Dendritic cell treated with granulocyte-macrophage colony-stimulating factor and Interleukin-4, amounts not matched to agents 40 ng/mL and 50 ng/mL, for 4 days (primary cell): Measurements from ENCODE around the gene SLC9A7.
A peak's percentile ranks its signal among the peaks of the same experiment; 100 is the strongest.

ENCODE experiments used
- H3K27ac Mint-ChIP-seq: one replicate; pipeline ENCODE4 v1.8.0; 2022; ENCODE audit warnings: mild to moderate bottlenecking, mixed read lengths
- H3K27me3 Mint-ChIP-seq: one replicate; pipeline ENCODE4 v1.8.0; 2022; ENCODE audit warnings: mild to moderate bottlenecking, mixed read lengths
- H3K36me3 Mint-ChIP-seq: one replicate; pipeline ENCODE4 v1.8.0; 2022; ENCODE audit warnings: low read depth, mixed read lengths
- H3K4me1 Mint-ChIP-seq: one replicate; pipeline ENCODE4 v1.8.0; 2022; ENCODE audit warnings: low read depth, mixed read lengths
- H3K4me3 Mint-ChIP-seq: one replicate; pipeline ENCODE4 v1.8.0; 2022; ENCODE audit warnings: mild to moderate bottlenecking, moderate library complexity, mixed read lengths
- H3K9me3 Mint-ChIP-seq: one replicate; pipeline ENCODE4 v1.8.0; 2022; ENCODE audit warnings: mixed read lengths
- intact Hi-C: fragments of 100-400 bp; cut with micrococcal nuclease; formaldehyde crosslinking; loops from one replicate; pipeline ENCODE4 v1.15.0; 2022

The SLC9A7 gene

GRCh38 chrX:46617906-46618305, 141.0 kb downstream of the SLC9A7 start:
- Mint-ChIP-seq H3K27me3 (no peaks in the 10 kb centered on the region), H3K4me1 (no peaks in the 10 kb centered on the region), H3K36me3 (peaks cover 31% of the 10 kb centered on the region), H3K4me3 (no peak overlapping the region), H3K9me3 (no peaks in the 10 kb centered on the region), H3K27ac (no peak overlapping the region)
- intact Hi-C loops = no loop called here

GRCh38 chrX:46611658-46612362, 147.1 kb downstream of the SLC9A7 start:
- Mint-ChIP-seq H3K9me3 (no peaks in the 10 kb centered on the region), H3K36me3 (peaks cover 19% of the 10 kb centered on the region), H3K4me1 (peaks cover 9% of the 10 kb centered on the region), H3K27ac (no peak overlapping the region), H3K27me3 (no peaks in the 10 kb centered on the region), H3K4me3 (no peak overlapping the region)
- intact Hi-C loops = no loop called here

GRCh38 chrX:46610070-46610658, 148.8 kb downstream of the SLC9A7 start:
- H3K9me3 Mint-ChIP-seq = no peaks in the 10 kb centered on the region
- H3K27ac Mint-ChIP-seq = no peak overlapping the region
- peaks cover 15% of the 10 kb centered on the region for H3K36me3 Mint-ChIP-seq
- no peak overlapping the region for H3K4me3 Mint-ChIP-seq
- intact Hi-C loops = no loop called here
- peaks cover 9% of the 10 kb centered on the region for H3K4me1 Mint-ChIP-seq
- H3K27me3 Mint-ChIP-seq = no peaks in the 10 kb centered on the region

GRCh38 chrX:46607916-46608315, 151.0 kb downstream of the SLC9A7 start:
- H3K4me3 Mint-ChIP-seq = no peak overlapping the region
- intact Hi-C loops = no loop called here
- peaks cover 9% of the 10 kb centered on the region for H3K4me1 Mint-ChIP-seq
- H3K27ac Mint-ChIP-seq = peak overlapping the region; percentile 43
- H3K27me3 Mint-ChIP-seq = no peaks in the 10 kb centered on the region
- no peaks in the 10 kb centered on the region for H3K9me3 Mint-ChIP-seq
- peaks cover 8% of the 10 kb centered on the region for H3K36me3 Mint-ChIP-seq

- H3K4me3 Mint-ChIP-seq = no peak overlapping the region
- H3K36me3 Mint-ChIP-seq = peaks cover 8% of the 10 kb centered on the region
- no peaks in the 10 kb centered on the region for H3K9me3 Mint-ChIP-seq
- intact Hi-C loops = no loop called here
- H3K4me1 Mint-ChIP-seq = no peaks in the 10 kb centered on the region
- H3K27ac Mint-ChIP-seq = no peak overlapping the region
- no peaks in the 10 kb centered on the region for H3K27me3 Mint-ChIP-seq
These were observed 156.3 kb downstream of the SLC9A7 start for GRCh38 chrX:46602468-46603102.

- H3K9me3 Mint-ChIP-seq = no peaks in the 10 kb centered on the region
- no peak overlapping the region for H3K4me3 Mint-ChIP-seq
- H3K4me1 Mint-ChIP-seq = no peaks in the 10 kb centered on the region
- no peaks in the 10 kb centered on the region for H3K36me3 Mint-ChIP-seq
- intact Hi-C loops = no loop called here
- no peak overlapping the region for H3K27ac Mint-ChIP-seq
- no peaks in the 10 kb centered on the region for H3K27me3 Mint-ChIP-seq
These were observed 157.6 kb downstream of the SLC9A7 start for GRCh38 chrX:46601283-46601682.

GRCh38 chrX:46599051-46599560, 159.8 kb downstream of the SLC9A7 start:
- H3K27me3 Mint-ChIP-seq = no peaks in the 10 kb centered on the region
- intact Hi-C loops = no loop called here
- H3K27ac Mint-ChIP-seq = no peak overlapping the region
- no peaks in the 10 kb centered on the region for H3K9me3 Mint-ChIP-seq
- H3K36me3 Mint-ChIP-seq = no peaks in the 10 kb centered on the region
- no peaks in the 10 kb centered on the region for H3K4me1 Mint-ChIP-seq
- H3K4me3 Mint-ChIP-seq = no peak overlapping the region

GRCh38 chrX:46597771-46598170, 161.1 kb downstream of the SLC9A7 start:
- Mint-ChIP-seq H3K9me3 (no peaks in the 10 kb centered on the region), H3K4me3 (no peak overlapping the region), H3K4me1 (no peaks in the 10 kb centered on the region), H3K27ac (peak overlapping the region; percentile 52), H3K36me3 (no peaks in the 10 kb centered on the region), H3K27me3 (no peaks in the 10 kb centered on the region)
- intact Hi-C loops = no loop called here

GRCh38 chrX:46597208-46597607, 161.7 kb downstream of the SLC9A7 start:
- Mint-ChIP-seq H3K27me3 (no peaks in the 10 kb centered on the region), H3K27ac (peak overlapping the region; percentile 52), H3K4me1 (no peaks in the 10 kb centered on the region), H3K9me3 (no peaks in the 10 kb centered on the region), H3K36me3 (no peaks in the 10 kb centered on the region), H3K4me3 (no peak overlapping the region)
- intact Hi-C loops = no loop called here

GRCh38 chrX:46595084-46595483, 163.8 kb downstream of the SLC9A7 start:
- H3K36me3 Mint-ChIP-seq = no peaks in the 10 kb centered on the region
- H3K9me3 Mint-ChIP-seq = no peaks in the 10 kb centered on the region
- no peaks in the 10 kb centered on the region for H3K4me1 Mint-ChIP-seq
- no peaks in the 10 kb centered on the region for H3K27me3 Mint-ChIP-seq
- intact Hi-C loops = no loop called here
- no peak overlapping the region for H3K27ac Mint-ChIP-seq
- H3K4me3 Mint-ChIP-seq = no peak overlapping the region

- H3K9me3 Mint-ChIP-seq = no peaks in the 10 kb centered on the region
- intact Hi-C loops = no loop called here
- no peaks in the 10 kb centered on the region for H3K36me3 Mint-ChIP-seq
- H3K27ac Mint-ChIP-seq = no peak overlapping the region
- peaks cover 16% of the 10 kb centered on the region for H3K4me1 Mint-ChIP-seq
- H3K4me3 Mint-ChIP-seq = no peak overlapping the region
- H3K27me3 Mint-ChIP-seq = no peaks in the 10 kb centered on the region
These were observed 168.8 kb downstream of the SLC9A7 start for GRCh38 chrX:46589977-46590723.

GRCh38 chrX:46588263-46588662, 170.7 kb downstream of the SLC9A7 start:
- H3K36me3 Mint-ChIP-seq = no peaks in the 10 kb centered on the region
- intact Hi-C loops = no loop called here
- no peaks in the 10 kb centered on the region for H3K9me3 Mint-ChIP-seq
- H3K27ac Mint-ChIP-seq = peak overlapping the region; percentile 69
- peaks cover 21% of the 10 kb centered on the region for H3K4me1 Mint-ChIP-seq
- H3K4me3 Mint-ChIP-seq = no peak overlapping the region
- no peaks in the 10 kb centered on the region for H3K27me3 Mint-ChIP-seq

- H3K4me1 Mint-ChIP-seq = peaks cover 21% of the 10 kb centered on the region
- H3K27ac Mint-ChIP-seq = peak overlapping the region; percentile 69
- H3K9me3 Mint-ChIP-seq = no peaks in the 10 kb centered on the region
- intact Hi-C loops = no loop called here
- H3K4me3 Mint-ChIP-seq = peak overlapping the region; percentile 4
- no peaks in the 10 kb centered on the region for H3K36me3 Mint-ChIP-seq
- H3K27me3 Mint-ChIP-seq = no peaks in the 10 kb centered on the region
These were observed 171.2 kb downstream of the SLC9A7 start for GRCh38 chrX:46587753-46588171.

- Mint-ChIP-seq H3K4me1 (peaks cover 21% of the 10 kb centered on the region), H3K4me3 (no peak overlapping the region), H3K36me3 (no peaks in the 10 kb centered on the region), H3K9me3 (no peaks in the 10 kb centered on the region), H3K27ac (peak overlapping the region; percentile 51), H3K27me3 (no peaks in the 10 kb centered on the region)
- intact Hi-C loops = no loop called here
These were observed 171.8 kb downstream of the SLC9A7 start for GRCh38 chrX:46587158-46587557.
